MV-4-11 (cell line): Measurements from ENCODE around the gene HENMT1.
"Not testable (repeated sequence)": the region's sequence is repeated elsewhere in the genome, so short reads cannot be mapped to it uniquely, and the experiment has no call there.

ENCODE experiments used
- DNase-seq: peaks from one replicate; lab custom pipeline; 2025; lab: John Stamatoyannopoulos, UW

The HENMT1 gene

GRCh38 chr1:108670131-108670773 is 9.4 kb upstream of the HENMT1 start:
- DNase-seq: no peak

DNA sequence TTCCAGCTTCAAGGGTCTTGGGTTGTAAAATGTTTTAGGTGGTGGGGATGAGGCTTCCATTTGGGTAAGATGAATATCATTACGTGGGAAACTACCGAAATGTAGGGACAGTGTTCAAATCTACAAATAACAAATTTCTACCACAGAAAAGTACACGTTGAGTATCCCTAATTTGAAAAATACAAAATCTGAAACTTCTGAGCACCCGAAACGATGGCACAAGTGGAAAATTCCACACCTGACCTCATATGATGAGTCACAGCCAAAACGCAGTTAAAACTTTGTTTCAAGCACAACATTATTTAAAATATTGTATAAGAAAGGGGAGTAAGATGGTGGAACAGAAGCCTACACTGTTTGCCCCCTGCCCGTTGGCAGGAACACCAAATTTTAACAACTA is 8.8 kb upstream of the HENMT1 start:
- no peak for DNase-seq

- DNase-seq: no peak
These were observed 7.9 kb upstream of the HENMT1 start for GRCh38 chr1:108668777-108669176.

- DNase-seq: not testable (repeated sequence)
These were observed 6.5 kb upstream of the HENMT1 start for GRCh38 chr1:108667422-108667821.

DNA sequence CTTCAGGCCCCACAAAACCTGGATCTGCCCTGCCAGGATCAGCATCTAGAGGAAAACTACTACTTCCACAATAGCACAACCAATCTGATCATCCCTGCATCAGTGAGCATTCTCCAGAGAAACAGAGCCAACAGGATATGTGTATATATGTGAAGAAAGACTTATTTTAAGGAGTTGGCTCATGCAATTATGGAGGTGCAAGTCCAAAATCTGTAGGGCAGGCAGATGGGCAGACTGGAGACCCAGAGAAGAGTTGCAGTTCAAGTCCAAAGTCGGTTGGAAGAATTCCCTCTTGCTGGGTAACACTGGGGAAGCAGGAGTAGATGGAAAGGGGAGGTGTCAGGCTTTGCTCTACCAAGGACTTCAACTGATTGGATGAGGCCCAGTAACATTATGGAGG is 4.9 kb upstream of the HENMT1 start:
- no peak for DNase-seq

DNA sequence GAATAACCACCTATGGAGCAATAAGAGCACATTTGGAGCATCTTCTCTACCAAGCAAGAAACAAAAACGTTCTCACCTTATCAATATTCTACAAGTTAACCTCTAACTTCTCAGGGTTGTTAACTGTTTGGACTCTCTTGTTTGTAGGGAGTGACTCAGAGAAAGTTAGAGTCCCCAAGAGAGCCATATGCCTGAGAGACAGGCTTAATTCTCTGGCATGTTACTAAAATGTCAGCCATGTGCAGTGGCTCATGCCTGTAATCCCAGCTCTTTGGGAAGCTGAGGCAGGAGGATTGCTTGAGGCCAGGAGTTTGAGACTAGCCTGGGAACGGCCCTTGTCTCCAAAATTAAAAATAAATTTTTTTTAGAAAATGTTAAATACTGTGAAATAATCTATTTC is 4.2 kb upstream of the HENMT1 start:
- no peak for DNase-seq

- DNase-seq: peak; percentile 70
These were observed 3.6 kb upstream of the HENMT1 start for GRCh38 chr1:108664481-108664880.

DNA sequence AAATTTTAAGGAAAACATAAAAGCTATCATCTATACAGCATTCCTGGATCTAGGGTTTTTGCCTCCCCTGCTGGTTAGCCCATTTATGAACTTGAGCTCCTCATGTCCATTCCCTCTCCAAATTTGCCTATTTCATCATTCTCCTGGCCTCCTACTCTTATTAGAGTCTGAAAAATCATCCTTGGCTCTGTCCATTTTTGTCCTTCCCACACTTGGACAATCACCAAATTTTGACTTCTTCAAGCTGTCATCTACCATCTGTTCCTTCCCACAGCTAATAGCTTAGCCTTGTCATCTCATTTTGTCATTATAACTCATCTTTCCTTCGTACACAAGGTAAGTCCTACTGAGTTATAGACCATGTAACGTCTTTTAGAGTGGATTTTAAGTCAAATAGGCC is 2.2 kb upstream of the HENMT1 start:
- DNase-seq: no peak

DNA sequence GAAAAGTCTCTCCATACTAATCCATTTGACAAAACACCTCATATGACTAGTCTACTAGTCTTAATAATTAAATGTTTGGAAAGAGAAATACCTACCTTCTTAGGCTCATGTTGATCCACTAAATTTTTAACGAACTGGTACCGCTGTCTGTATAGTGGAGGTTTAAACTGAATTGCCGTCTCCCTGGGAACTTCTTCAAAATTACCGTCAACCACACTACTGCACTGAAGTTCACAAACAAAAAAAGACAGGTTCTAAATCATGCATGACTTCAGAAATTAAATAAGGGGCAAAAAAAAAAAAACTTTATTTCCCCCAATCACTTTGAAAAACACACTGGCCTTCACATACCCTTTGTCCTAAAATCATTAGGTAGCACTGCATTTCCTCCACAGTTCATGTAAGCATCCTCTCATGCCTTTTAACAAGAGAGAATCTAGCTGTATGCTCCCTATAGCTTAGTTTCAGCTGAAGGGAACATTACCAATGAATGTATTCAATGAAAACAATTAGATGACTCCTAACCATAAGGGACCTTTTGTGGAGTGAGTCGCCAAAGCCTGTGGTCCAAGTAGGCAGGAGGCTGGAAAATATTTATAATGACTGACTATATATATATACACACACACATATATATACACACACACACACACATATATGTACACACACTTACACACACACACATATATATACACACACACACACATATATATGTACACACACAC is 3.4 kb downstream of the HENMT1 start:
- no peak for DNase-seq

DNA sequence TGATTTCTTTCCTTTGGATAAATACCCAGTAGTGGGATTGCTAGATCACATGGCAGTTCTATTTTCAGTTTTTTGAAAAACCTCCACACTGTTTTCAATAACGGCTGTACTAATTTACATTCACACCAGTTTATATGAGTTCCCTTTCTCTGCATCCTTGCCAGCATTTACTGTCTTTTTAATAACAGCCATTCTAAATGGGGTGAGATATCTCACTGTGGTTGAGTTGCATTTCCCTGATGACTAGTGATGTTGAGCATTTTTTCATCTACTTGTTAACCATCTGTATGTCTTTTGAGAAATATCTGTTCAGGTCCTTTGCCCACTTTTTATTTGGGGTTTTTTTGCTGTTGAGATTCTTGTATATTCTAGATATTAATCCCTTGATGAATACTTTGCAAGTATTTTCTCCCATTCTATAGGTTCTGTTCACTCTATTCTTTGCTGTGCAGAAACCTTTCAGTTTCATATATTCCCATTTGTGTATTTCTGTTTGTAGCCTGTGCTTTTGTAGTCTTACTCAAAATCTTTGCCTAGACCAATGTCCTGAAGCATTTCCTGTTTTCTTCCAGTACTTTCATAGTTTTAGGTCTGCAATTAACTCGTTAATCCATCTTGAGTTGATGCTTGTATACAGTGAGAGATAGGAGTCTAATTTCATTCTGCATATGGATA is 7.3 kb downstream of the HENMT1 start:
- DNase-seq: no peak

- peak; percentile 100 for DNase-seq
These were observed 14.1 kb downstream of the HENMT1 start for GRCh38 chr1:108646648-108647269.

- DNase-seq: no peak
These were observed 14.6 kb downstream of the HENMT1 start for GRCh38 chr1:108646265-108646647.

DNA sequence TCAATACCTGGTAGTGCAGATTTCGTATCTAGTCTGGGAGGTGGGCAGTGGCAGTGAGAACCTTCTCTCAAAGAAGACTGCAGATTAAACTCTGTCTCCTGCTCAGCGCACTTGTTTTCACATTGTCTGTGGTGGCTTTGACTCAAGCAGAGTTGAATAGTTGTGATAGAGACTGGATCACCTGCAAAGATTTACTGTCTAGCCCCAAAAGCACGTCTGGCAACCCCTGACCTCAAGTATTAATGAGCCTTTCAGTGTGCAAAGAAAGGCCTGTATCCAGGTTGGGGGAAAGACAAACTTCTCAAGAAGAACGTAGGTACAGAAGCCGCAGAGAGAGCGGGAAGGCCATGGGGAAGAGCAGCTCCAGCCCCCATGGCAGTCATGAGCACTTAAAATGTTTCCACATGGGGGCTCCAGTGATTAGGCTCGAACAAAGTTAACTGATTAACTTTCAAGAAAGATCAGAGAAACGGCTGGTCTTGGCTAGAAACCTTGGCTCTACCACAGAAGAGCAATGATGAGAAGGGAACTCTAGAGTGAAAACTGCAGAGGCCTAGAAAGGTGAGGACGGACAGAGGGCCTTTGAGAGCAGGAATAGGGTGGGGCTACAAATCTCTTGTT is 15.2 kb downstream of the HENMT1 start:
- no peak for DNase-seq

GRCh38 chr1:108644984-108645383 is 15.9 kb downstream of the HENMT1 start:
- DNase-seq: no peak

GRCh38 chr1:108643492-108644335 is 17.2 kb downstream of the HENMT1 start:
- DNase-seq: peak; percentile 65

DNA sequence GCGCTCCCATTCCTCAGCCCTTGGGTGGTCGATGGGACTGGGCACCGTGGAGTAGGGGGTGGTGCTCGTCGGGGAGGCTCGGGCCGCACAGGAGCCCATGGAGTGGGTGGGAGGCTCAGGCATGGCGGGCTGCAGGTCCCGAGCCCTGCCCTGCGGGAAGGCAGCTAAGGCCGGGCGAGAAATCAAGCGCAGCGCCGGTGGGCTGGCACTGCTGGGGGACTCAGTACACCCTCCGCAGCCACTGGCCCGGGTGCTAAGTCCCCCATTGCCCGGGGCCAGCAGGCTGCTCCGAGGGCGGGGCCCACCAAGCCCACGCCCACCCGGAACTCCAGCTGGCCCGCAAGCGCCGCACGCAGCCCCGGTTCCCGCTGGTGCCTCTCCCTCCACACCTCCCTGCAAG is 20.0 kb downstream of the HENMT1 start:
- DNase-seq: not testable (repeated sequence)

DNA sequence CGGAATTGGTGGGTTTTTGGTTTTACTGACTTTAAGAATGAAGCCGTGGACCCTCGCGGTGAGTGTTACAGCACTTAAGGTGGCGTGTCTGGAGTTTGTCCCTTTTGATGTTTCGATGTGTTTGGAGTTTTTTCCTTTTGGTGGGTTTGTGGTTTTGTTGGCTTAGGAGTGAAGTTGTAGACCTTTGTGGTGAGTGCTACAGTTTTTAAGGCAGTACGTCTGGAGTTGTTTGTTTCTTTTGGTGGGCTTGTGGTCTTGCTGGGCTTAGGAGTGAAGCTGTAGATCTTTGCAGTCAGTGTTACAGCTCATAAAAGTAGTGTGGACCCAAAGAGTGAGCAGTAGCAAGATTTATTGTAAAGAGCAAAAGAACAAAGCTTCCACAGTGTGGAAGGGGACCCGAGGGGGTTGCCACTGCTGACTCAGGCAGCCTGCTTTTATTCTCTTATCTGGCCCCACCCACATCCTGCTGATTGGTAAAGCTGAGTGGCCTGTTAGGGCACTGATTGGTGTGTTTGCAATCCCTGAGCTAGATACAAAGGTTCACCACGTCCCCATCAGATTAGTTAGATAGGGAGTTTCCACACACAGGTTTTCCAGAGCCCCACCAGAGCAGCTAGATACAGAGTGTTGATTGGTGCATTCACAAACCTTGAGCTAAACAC is 20.9 kb downstream of the HENMT1 start:
- DNase-seq: no peak

DNA sequence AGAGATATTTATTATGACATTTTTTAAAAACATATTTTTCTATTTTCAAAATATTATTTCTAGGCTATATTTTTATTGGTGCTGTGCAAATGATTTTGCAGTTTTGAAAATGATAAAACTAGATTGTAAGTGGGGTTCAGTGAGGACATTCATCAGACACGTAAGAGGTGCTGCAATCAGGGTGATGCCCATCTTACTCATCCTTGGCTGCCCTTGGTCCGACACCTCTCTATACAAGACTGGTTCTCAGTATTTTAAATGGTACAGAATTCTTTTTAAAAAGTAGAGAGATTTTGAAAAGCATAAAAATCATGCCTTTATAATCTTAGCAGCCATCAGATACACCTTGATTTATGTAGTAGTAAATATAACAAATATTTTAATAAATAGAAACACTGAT is 24.0 kb downstream of the HENMT1 start:
- no peak for DNase-seq

DNA sequence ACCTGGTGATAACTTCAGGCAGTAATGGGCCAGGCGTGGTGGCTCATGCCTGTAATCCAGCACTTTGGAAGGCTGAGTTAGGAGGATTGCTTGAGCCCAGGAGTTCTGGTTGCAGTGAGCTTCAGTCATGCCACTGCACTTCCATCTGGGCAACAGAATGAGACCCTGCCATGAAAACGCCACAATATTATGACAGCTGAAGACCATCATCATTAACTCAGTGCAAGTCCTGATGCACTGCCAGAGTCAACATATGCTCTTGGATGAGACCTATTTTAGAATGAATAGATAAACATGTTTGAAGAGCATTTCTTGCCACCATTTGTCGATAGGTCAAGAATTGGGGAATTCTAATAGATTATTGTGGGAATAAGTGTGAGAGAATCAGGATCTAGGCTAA is 26.4 kb downstream of the HENMT1 start:
- no peak for DNase-seq

DNA sequence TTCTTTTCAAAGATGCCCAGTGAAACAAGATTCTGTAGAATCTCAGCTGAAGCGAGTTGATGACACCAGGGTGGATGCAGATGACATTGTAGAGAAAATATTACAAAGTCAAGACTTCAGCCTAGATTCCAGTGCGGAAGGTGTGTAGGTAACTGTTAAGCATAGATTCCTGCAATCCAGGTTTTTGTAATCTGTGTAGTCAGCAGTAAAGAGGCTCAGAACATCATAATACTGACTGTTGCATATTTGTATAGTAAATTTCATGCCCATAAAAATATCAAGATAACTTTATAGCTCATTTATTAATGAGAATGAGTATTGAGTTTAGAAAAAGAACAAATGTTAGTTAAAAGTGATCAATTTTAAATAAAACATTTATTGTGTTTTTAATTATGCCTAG is 32.2 kb downstream of the HENMT1 start:
- DNase-seq: no peak

DNA sequence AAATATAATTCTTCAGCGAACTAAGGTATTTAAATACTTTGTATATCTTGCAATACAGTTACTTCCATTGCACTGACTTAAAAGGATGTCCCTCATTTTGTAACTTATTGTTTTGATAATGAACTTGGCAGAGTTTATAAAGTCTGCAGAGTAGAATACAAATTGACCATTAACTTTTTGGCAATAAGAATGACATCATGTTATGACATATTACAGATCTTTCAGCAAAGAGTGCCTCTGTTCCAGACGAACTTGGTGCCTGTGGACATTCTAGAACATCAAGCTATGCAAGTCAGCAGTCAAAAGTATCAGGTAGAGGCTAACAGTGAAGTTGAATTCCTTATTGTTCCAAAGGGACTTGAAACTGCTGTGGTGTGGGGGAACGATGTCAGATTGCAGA is 32.9 kb downstream of the HENMT1 start:
- DNase-seq: no peak
